HG02798 (cell line): Measurements from ENCODE around the gene PMIS2.

Experiments used
- ATAC-seq: cut with Tn5 transposase; IDR thresholded peaks from one replicate; pipeline ENCODE4 v1.9.1; 2021; ENCODE audit warnings: mild to moderate bottlenecking; ENCODE audit not compliant: unreplicated experiment, poor library complexity

PMIS2 gene

GRCh38 chr19:35556025-35556590 is 29.9 kb upstream of the PMIS2 start:
- ATAC-seq = no peak

- no peak for ATAC-seq
These were observed 29.0 kb upstream of the PMIS2 start for GRCh38 chr19:35556846-35557538.

DNA sequence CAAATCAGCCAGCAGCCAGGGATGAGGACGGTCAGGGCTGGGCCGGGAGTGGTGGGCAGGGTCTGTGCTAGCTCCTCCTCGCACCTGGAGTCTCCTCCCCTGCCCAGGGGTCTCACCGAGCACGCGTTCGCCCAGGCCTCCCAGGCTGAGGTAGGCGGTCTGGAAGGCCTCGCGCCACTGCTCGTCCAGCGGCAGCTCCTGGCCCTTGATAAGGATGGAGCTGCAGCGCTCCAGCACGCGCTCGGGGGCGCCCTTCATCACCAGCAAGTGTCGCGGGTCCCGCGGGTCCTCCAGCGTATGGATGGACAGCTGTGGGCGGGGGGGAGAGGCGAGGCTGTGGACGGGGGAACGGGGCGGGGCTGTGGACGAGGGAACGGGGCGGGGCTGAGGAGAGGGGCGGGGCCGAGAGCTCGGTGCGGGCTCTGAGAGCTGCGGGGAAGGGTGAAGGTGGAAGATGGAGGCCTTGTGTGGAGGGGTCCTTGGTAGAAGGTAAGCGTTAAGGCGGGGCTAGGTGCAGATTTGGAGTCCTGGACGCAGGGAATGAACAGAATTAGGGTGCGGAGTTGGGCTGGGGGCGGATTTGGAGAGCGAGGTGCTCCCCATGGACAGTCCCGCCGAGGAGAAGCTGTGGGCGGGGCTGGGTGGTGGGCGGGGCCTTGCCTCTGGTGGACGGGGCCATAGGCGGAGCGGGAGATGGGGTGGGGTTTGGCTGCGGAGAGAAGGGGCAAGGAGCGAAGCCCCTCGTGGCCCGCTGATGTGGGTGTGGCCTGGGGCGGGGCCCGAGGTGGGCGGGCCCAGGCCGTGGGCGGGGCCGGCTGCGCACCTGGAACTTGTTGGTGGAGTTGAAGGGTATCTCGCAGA is 28.2 kb upstream of the PMIS2 start:
- ATAC-seq = no peak

- no peak for ATAC-seq
These were observed 27.3 kb upstream of the PMIS2 start for GRCh38 chr19:35558400-35559280.

DNA sequence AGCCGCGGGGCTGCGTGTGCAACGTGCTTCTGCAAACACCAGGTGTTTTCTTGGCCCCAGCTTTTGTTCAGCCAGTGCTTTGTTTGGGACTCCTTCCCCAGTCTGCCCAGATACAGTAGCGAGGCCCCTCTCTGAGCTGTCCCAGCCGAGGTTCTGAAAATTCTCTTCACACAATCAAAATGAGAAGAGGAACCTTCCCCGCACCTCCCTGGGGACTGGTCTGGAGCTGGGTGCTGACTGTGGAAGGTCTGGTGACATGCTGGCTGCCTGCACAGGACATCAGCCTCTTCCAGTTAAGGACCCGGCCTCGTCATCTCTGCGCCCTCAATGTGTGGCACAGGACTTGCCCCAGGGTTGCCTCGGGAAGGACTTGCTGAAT is 26.7 kb upstream of the PMIS2 start:
- no peak for ATAC-seq

DNA sequence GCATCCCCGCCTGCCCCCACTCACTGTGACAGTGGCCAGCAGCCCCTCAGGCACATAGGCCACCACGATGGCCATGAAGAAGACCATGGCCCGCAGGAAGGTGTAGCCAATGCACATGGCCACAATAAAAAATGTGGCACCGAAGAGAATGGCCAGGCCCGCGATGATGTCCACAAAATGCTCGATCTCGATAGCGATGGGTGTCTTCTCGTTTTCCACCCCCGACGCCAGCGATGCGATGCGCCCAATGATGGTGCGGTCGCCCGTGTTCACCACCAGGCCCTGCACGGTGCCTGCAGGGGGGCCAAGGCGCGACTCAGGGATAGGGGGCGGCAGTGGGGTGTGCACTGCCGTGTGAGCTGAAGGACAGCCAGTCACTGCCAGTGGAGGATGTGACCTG is 26.2 kb upstream of the PMIS2 start:
- no peak for ATAC-seq

GRCh38 chr19:35560271-35560670 is 25.7 kb upstream of the PMIS2 start:
- no peak for ATAC-seq

- ATAC-seq = no peak
These were observed 25.3 kb upstream of the PMIS2 start for GRCh38 chr19:35560677-35561076.

DNA sequence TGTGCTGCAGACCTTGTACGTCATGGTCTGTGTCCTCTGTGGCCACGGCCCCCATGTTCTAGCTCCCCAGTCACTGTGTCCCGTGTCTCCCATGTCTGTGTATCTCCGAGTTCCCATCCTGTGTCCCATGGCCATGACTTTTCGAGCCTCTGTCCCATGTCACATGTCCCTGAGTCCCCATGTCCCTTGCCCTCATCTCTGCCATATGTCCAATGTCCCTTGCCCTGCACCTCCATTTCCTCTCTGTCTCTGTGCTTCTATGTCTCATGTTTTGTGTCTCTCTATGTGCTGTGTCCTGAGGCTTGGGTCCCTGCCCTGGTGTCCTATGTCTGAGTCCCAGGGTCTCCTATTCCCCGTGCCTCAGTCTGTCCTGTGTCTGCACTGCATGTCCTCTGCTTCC is 24.5 kb upstream of the PMIS2 start:
- no peak for ATAC-seq

GRCh38 chr19:35562336-35562735 is 23.6 kb upstream of the PMIS2 start:
- ATAC-seq = no peak

DNA sequence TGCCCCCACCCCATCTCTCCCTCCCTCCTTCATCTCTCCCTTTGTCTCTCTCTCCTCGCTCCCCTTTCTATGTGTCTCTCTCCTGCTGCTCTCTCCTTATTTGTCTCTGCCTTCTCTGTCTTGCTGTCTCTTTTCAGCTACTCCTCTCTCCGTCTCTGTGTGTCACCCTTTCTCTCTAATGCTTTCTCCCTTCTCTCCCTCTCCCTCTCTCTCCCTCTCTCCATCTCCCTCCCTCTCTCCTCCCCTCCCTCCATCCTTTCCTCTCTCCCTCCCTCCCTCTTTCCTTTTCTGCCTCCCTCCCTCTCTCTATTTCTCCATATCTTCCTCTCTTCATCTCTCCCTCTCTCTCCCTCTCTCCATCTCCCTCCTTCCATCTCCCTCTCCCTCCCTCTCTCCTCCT is 23.2 kb upstream of the PMIS2 start:
- ATAC-seq = no peak

- ATAC-seq = no peak
These were observed 22.7 kb upstream of the PMIS2 start, which contains the start of gene ATP4A for GRCh38 chr19:35563207-35563829. Gene ATP4A (minus strand): TSS chr19:35563658. CDS start chr19:35563629, 29 bp downstream.

GRCh38 chr19:35565016-35565856 is 20.7 kb upstream of the PMIS2 start:
- no peak for ATAC-seq

- ATAC-seq = no peak
These were observed 19.2 kb upstream of the PMIS2 start for GRCh38 chr19:35566738-35567137.

DNA sequence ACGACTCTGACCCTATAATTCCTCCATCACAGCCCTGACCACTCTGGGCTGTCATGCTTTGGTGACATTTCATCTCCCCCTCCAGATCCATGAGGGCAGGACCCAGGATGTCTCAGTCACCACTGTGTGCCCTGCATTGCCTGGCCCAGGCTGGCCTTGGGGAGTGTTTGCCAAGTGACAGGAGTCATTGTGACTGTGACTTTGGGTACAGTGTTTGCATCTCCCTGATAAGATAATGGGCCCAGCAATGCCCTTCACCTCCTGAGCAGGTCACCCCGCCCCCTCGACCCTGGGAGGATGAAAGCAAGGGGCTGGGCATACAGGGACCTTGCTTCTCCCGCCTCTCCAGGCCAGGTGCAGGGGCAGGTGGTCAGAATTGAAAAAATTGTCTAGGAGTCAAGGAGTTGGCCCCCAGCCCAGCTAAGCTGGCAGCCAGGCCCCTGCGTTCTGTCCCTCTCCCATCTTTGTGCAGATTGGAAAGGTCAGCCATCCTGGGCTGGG is 16.6 kb upstream of the PMIS2 start:
- ATAC-seq = no peak

- ATAC-seq = no peak
These were observed 14.5 kb upstream of the PMIS2 start for GRCh38 chr19:35571406-35571965.

GRCh38 chr19:35577918-35578317 is 8.1 kb upstream of the PMIS2 start:
- no peak for ATAC-seq

- no peak for ATAC-seq
These were observed 7.3 kb upstream of the PMIS2 start for GRCh38 chr19:35578707-35579106.

- ATAC-seq = no peak
These were observed 3.2 kb upstream of the PMIS2 start for GRCh38 chr19:35582760-35583159.
